Astrocyte of the spinal cord (primary cell): ENCODE measurements around the gene GRIN2A.

Experiments used
- DNase-seq: peaks from one replicate; pipeline ENCODE4 v3.0.0; 2011; ENCODE audit warnings: low read depth, low spot score
- H3K4me3 ChIP-seq: 2 replicates; pipeline ENCODE4 v1.5.1; 2011; ENCODE audit warnings: low read depth, mild to moderate bottlenecking, low read length, moderate library complexity
- CTCF ChIP-seq: IDR thresholded peaks from 2 replicates; pipeline ENCODE4 v1.5.1; 2012; ENCODE audit warnings: low read depth, mild to moderate bottlenecking, low read length, inconsistent platforms
- in situ Hi-C: cut with HindIII; loops from 2 replicates; pipeline ENCODE4 v1.10.0; 2017; ENCODE audit warnings: low sequenced_read_pairs

The GRIN2A gene

DNA sequence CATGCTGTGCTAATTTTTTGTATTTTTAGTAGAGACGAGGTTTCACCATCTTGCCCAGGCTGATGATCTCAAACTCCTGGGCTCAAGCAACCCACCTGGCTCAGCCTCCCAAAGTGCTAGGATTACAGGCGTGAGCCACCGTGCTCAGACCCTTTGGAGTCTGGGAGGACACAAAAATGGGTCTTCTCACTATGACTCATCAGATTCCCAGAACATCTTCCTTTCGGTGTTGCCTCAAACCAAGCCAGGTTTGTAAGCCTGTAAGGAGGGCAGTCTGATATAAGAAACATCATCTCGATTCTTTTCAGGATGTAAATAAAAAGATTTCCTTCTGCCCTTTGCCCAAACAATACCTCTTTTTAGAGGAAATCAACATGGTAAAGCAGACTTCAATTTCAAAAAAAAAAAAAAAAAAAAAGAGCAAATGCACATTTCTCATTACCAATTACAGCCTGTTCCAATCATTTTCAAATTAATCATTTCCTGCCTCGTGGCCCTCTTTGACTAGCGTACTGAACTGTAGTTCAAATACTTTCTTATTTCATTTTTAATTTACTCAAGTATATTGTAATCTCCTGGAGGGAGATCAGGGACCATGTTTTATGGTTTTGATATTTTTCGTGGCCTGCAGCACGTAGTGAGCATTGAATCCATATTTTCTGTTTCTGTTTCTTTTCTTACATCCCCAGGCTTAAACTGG is 409.6 kb downstream of the GRIN2A start:
- in situ Hi-C loops: no loop called here
- TF ChIP-seq CTCF: no peak
- no peak overlapping the region for H3K4me3 ChIP-seq
- DNase-seq: no peak

DNA sequence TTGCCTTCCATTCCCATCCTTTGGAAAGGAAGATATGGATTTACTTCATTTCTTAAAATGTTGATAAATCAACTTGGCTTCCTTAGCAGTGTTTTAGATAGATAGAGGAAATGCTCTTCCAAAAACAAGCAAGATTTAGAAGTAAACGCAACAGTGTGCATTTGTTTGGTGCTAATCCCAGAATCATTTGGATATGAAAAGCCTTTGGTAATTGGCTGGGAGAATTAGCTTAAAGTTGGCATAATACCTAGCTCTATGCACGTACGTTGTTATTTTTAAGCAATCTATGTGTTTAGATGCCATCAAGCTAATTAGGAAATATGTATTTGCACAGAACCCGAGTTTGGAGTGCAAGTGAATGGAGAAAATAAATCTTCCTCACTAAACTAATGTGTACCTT is 415.3 kb downstream of the GRIN2A start:
- in situ Hi-C loops: no loop called here
- H3K4me3 ChIP-seq: no peak overlapping the region
- no peak for DNase-seq
- TF ChIP-seq CTCF: no peak

GRCh38 chr16:9763505-9763904 is 418.7 kb downstream of the GRIN2A start:
- no peak for TF ChIP-seq CTCF

DNA sequence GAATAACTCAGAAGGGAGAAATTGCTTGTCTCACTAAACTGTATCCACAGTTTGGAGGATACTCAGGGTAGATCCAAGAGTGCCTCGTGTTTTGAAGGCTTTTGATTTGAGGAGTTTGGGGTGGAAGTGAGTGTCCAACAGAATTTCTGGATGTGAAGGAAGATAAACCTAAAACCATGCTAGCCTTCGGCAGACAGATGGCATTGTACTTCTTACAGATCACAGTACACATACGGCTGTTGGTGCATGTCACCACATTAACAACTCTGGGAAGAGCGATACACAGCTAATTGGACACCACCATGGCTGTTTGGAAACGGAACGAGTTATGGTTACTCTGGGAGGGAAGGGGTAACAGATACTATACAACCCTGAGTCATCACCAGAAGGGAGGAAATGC is 420.4 kb downstream of the GRIN2A start:
- H3K4me3 ChIP-seq: no peak overlapping the region
- no peak for TF ChIP-seq CTCF
- no peak for DNase-seq
- in situ Hi-C loops: no loop called here

More at GRCh38 chr16:9763505-9763904, 418.7 kb downstream of the GRIN2A start:
- in situ Hi-C loops: no loop called here
- no peak for DNase-seq
- H3K4me3 ChIP-seq: no peak overlapping the region

DNA sequence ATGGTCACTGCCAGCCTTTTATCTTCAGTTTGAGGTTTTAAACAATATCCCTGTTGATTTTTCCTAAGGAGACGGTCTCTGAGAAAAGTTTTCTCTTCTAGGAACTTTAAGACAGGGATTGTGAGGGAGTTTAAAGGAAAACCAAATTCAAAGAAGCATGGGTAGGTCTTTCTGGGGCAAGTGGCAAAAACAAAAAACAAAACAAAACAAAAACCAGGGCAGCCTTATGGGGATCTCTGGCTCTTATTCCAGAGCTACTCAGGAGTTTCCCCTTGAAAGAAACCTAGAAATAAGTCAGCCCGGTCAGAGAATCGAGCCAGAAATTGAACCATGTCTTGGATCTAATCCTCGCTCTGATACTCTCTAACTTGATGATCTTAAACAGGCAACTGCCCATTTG is 424.5 kb downstream of the GRIN2A start:
- H3K4me3 ChIP-seq: no peak overlapping the region
- DNase-seq: no peak
- in situ Hi-C loops: no loop called here
- no peak for TF ChIP-seq CTCF

- DNase-seq: no peak
- no peak for TF ChIP-seq CTCF
- in situ Hi-C loops: no loop called here
- H3K4me3 ChIP-seq: no peak overlapping the region
These were observed 425.8 kb downstream of the GRIN2A start for GRCh38 chr16:9756434-9756833.
